OCI-LY7 (cell line): Measurements from ENCODE around the gene CDKN1B.

Source experiments
- CTCF ChIP-seq: fragments of 200-600 bp; sonication (generic); conservative IDR thresholded peaks from 2 replicates; pipeline ENCODE4 v1.5.1; 2014; ENCODE audit warnings: mild to moderate bottlenecking, antibody characterized with exemption, low read length, moderate library complexity, mixed read lengths
- EZH2phosphoT487 ChIP-seq: fragments of 200-600 bp; sonication (generic); IDR thresholded peaks from 2 replicates; pipeline ENCODE4 v1.6.1; 2018; ENCODE audit warnings: low read depth, borderline replicate concordance, mild to moderate bottlenecking, mixed run types, antibody characterized with exemption, low read length, moderate library complexity, mixed read lengths

- TF ChIP-seq CTCF (no peak), EZH2phosphoT487 (no peak)
These were observed 1.2 kb downstream of the CDKN1B start for GRCh38 chr12:12718381-12718759.
